Activated CD4-positive, CD25-positive, alpha-beta regulatory T cell treated with anti-CD3 and anti-CD28 coated beads, Interleukin-2, amount 50 U/mL, for 72 hours (primary cell): ENCODE results near the gene CCIN.
"Not testable (repeated sequence)": the region's sequence is repeated elsewhere in the genome, so short reads cannot be mapped to it uniquely, and the experiment has no call there.

Experiments used
- DNase-seq: peaks from one replicate; pipeline ENCODE4 v3.0.0; 2021

Gene CCIN

DNA sequence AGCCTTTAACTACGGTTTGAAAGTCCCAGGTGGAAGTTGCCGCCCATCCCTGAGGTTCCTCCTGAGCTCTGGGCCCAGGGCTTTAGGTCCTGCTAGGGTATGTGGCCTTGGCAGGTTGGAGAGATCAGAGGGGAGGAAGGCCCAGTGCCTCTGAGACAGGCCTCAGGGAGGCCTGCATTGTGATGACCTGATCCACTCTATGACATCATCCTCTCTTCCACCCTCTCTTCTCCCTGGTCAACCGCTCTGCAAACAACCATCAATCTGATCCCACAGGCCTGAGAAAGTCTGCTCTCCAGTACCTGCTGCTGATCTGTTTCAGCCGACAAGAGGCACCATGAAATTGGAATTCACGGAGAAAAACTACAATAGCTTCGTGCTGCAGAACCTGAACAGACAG lies at the start of gene CCIN:
TSS of gene CCIN (plus strand) at position 223 of the 400 bp plus-strand sequence. CDS start at position 338, 115 bp downstream.
- no peak for DNase-seq

GRCh38 chr9:36119476-36119875 lies 49.7 kb upstream of the CCIN start:
- DNase-seq: no peak

DNA sequence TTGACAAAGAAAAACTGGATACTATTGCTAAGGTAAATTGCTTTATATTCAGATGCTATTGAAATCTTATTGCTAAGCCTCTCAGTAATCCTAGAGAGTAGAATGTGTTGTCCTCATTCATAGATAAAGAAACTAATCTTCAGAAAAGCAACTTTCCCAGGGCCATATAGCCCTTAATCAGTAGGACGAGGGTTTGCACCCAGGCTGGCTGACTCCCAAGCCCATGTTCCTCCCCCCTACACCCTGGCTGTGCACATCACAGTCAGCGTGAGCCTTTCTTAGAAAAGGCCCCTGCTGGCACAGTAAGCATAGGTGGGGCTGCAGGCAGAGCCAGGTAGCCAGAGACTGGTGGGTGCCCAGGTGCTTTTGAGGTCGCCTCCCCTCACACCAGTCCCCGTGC lies 48.5 kb upstream of the CCIN start:
- no peak for DNase-seq

DNA sequence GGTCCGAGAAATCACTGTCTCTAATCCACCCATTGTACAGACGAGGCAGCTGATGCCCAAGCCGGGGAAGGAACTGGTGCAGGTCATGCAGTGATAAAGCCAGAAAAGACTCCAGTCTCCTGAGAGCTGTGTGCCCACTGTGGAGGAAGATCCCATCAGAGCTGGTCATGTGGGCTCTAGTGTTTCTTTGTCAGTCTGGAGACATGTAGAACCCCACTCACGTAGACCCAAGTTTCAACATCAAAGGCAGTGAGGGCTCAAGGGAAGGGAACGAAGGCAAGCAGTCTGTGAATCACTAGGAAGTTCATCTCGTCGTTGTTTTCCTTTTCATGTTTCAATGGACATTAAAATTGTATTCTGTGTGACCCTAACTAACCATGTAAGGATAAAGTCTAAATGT lies 47.2 kb upstream of the CCIN start:
- DNase-seq: no peak

GRCh38 chr9:36123515-36123914 lies 45.7 kb upstream of the CCIN start:
- no peak for DNase-seq

DNA sequence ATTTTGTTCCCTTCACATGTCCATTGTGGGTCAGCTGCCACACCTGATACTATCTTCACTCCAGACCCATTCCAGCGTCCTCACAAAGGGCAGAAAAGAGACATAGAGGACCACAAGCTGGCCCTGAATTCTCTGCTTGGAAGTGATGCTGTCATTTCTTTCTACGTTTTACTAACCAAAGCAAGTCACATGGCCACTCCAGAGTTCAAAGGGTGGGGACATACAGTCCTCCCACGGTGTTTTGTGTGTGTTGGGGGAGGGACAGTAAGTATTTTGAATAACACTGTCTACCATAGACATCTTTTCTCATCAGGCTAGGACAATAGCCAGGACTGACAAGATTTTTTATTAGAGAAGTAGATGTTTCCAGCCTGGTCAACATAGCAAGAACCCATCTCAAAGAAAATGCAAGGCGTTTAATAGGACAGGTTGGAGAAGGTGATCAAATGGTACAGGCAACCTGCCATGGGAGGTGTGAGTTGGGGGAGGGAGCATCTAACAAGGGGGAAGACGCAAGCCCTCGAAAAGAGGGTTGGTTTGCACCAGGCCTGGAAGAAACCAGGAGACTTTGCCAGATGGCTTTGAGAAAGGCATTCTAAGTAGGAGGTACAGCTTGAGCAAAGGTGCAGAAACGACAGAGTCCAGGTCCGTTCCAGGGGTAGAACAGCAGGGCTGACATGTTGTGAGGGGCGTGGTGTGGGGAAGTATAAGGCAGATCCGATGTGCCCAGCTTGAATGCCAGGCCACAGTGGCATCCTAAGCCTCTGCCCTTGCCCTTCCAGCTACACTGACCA lies 43.9 kb upstream of the CCIN start:
- DNase-seq: no peak

DNA sequence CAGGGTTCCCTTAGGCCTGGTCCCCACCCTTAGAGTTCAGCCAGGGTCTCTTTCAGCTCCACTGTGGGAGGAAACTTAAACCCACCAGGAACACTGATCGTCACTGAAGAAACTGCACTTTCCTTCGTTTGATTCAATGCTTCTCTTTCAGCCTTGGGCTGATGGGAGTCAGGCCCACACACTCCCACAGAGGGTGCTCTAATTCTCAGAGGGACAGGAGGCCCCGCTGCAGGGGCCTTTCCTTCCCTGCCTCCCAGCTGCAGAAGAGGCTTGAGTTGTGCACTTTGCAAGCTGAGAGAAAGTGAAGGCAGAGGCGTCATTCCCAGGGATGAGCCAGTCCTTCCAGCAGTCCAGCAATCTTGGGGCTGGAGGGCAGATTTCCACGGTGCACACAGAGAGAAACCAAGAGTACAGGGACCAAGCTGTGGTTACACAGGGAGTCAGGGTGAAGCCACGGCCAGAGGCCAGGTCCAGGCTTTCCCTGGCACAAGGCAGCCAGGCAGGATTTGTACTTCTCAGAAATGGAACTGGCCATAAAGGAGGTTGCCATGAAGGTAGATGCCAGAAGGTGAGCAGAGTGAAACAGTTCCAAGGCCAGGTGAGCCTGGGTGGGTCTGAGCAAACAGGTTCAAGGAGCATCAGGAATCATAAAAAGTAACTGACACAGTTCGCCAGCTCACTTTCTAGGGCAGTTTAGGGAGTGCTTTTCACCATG lies 43.0 kb upstream of the CCIN start:
- DNase-seq: no peak

DNA sequence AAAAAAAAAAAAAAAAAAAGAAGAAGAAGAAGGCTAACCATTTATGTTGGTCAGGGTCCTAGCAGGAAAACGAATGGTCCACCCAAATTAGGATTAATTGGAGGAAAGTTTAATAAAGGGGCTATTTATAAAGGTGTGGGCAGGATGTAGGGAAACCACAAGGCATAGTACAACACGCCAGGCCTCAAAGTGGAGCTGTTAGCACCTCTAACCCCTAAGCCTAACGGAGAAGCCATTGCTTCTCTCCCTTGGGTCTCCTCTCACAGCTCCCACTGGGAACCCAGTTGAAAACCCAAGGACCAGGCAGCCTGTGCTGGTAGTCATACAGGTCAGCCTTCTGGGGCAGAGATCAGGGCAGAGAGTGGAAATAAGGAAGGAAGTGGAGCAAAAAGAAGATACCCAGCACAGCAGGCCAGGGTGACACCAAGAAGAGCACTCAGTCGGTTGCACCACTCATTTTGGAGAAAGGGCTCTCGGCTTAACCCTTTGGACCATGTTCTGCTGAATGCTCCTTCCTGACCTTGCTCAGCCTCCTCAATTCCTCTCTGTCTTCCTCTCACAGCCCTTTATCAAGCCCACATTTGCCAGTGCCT lies 41.4 kb upstream of the CCIN start:
- no peak for DNase-seq

DNA sequence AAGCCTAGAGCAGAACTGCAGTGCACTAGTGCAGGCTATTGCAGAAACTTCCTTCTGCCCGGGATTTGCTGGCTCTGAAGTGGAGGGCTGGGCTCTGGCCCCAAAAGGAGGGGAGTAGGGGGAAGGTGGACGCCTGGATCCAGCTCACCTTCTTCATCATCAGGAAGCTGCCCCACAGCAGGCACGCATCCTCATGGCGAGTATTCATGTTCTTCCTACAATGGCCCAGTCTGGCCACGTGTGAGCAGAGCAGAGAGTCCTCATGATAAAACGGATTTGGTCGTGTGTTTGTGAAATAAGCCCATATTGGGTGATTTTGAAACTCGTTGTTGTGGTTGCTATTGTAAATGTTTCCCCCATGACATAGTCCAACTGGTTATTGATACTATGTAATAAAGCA lies 40.8 kb upstream of the CCIN start:
- DNase-seq: no peak

GRCh38 chr9:36129139-36129538 lies 40.0 kb upstream of the CCIN start:
- no peak for DNase-seq

- not testable (repeated sequence) for DNase-seq
These were observed 37.5 kb upstream of the CCIN start for GRCh38 chr9:36131666-36132065.

- DNase-seq: no peak
These were observed 37.1 kb upstream of the CCIN start for GRCh38 chr9:36132086-36132485.

DNA sequence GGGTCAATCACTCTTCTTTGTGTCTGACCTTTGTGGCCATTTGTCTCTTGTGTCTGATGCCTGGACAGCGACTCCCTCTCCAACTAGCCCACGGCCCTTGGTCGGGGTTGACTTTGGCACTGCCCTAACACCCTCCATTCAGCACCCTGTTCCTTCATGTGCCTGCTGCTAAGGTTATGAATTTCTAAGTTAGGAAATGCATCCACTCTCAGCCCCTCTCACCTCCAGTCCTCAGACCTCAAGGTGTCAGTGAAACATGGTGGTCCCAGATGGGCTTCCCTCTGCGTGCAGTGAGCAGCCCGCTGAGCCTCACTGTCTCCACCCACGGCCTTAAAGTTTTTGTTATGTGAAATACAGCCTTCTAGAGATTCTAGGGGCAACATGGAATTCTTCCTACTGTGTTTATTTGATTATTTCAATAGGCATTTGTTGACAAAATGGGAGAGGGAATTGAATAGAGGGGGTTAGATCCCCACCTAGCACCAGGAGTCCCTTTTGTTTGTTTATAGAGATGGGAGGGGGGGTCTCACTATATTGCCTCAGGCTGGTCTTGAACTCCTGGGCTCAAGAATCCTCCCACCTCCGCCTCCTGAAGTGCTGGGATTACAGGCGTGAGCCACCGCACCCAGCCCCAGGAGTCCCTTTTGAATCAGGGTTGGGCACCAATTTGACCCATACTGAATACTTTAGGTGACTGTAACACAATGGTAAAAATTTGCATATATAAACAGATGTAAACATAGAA lies 34.3 kb upstream of the CCIN start:
- no peak for DNase-seq

DNA sequence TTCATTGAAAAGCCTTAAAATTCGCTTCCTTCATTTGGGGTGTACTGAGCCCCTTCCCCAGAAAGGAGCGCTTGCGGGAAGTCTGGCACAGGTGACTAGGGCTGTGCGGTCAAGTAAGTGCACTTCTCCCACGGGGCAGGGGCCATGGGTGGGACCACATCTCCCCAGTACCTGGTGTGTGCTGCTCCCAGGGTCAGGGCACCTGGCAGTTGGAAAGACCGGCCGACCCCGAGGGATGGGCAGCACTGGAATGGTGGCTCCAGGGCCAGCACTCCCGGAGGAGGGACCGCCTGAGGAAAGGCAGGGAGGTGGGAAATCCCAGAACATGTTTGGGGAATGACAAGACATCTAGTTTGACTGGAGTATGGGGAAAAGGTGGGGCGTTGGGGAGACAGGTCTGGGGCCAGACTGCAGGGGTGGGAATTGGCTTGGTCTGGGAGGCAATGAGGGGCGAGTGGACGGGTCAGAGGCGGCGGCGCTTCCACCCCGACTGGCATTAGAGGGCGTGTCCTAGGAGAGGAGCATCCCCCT lies 33.4 kb upstream of the CCIN start:
- no peak for DNase-seq

GRCh38 chr9:36136272-36136893 lies 32.8 kb upstream of the CCIN start, which contains the start of gene GLIPR2:
Gene GLIPR2, plus strand, starts transcription at chr9:36136733. Its CDS starts 46 bp downstream, at chr9:36136779.
- DNase-seq: peak; percentile 83

- no peak for DNase-seq
These were observed 32.2 kb upstream of the CCIN start for GRCh38 chr9:36136894-36137391.

DNA sequence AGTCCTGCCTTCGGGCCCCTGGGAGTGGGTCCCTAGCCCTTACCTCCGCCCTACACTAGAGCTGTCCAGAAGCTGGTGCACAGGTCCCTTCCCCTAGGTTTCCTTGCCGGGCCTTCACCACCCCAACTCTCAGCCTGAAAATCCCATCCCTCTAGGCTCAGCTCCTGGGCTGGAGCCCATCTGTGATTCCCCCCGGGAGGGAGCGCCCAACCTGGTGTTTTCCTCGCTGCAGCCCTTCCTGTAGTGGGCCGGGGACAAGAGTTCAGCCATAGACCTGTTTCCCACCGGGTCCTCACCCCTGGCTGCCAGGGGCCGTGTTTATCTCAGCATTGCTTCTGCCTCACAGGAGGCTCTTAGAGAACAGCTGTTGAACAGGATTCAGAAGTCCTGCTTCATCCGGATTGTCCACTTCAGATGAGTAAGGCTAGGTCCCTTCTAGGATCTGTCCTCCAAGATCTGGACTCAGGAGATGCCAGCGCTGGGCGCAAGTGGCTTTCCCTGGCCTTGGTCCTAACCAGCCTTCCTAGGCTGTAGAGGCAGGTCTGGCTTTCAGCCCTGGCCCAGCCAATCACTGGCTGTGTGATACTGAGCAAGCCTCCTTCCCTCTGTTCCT lies 31.7 kb upstream of the CCIN start:
- DNase-seq: no peak

- no peak for DNase-seq
These were observed 30.7 kb upstream of the CCIN start for GRCh38 chr9:36138496-36138895.

- DNase-seq: no peak
These were observed 30.3 kb upstream of the CCIN start for GRCh38 chr9:36138901-36139300.

- no peak for DNase-seq
These were observed 28.8 kb upstream of the CCIN start for GRCh38 chr9:36140086-36141084.
